Heart left ventricle (tissue), 16 donors: Measurements from ENCODE around the gene ZNF341. TPM values are rescaled to one million over a fixed set of nuclear protein-coding genes. Genes with fewer than 3 reads are reported as not detected.
A peak's percentile ranks its signal among the peaks of the same experiment; 100 is the strongest.

Experiments used
- ATAC-seq, 4 donors: fragments of 200-7000 bp; cut with Tn5 transposase; one replicate each; pipeline ENCODE4 v1.9.1; 2020 to 2022; ENCODE audit warnings: moderate library complexity in 4 of 4, mild to moderate bottlenecking in 3 of 4, moderate number of reproducible peaks in 1 of 4
- DNase-seq, 5 donors: peaks; one replicate each; pipeline ENCODE4 v3.0.0-alpha.2; 2020
- H3K27ac ChIP-seq, 12 donors: fragments of 200-600 bp; sonication (generic) in 4 of 12; one replicate each; pipeline versions ENCODE4 v1.5.0 to v1.8.0; 2016 to 2022; ENCODE audit warnings: mild to moderate bottlenecking in 2 of 12
- H3K27me3 ChIP-seq, 9 donors: fragments of 200-600 bp; sonication (generic) in 2 of 9; one replicate each; pipeline versions ENCODE4 v1.5.1 to v1.8.0; 2016 to 2022; ENCODE audit warnings: mild to moderate bottlenecking in 3 of 9
- H3K36me3 ChIP-seq, 9 donors: fragments of 200-600 bp; sonication (generic) in 2 of 9; one replicate each; pipeline versions ENCODE4 v1.5.0 to v1.8.0; 2018 to 2022; ENCODE audit warnings: mild to moderate bottlenecking in 2 of 9
- H3K4me1 ChIP-seq, 12 donors: fragments of 200-600 bp; sonication (generic) in 4 of 12; one replicate each; pipeline versions ENCODE4 v1.5.0 to v1.8.0; 2016 to 2022; ENCODE audit warnings: mild to moderate bottlenecking in 3 of 12
- H3K4me3 ChIP-seq, 12 donors: fragments of 200-600 bp; sonication (generic) in 4 of 12; one replicate each; pipeline versions ENCODE4 v1.5.0 to v1.8.0; 2017 to 2022; ENCODE audit warnings: mild to moderate bottlenecking in 9 of 12, moderate library complexity in 4 of 12
- H3K9me3 ChIP-seq, 12 donors: fragments of 200-600 bp; sonication (generic) in 4 of 12; one replicate each; pipeline versions ENCODE4 v1.5.0 to v1.8.0; 2016 to 2022; ENCODE audit warnings: mild to moderate bottlenecking in 1 of 12
- CTCF ChIP-seq, 12 donors: fragments of 200-600 bp; sonication (generic) in 4 of 12; IDR thresholded peaks; one replicate each; pipeline versions ENCODE4 v1.5.0 to v1.8.0; 2018 to 2022; ENCODE audit warnings: antibody characterized with exemption in 12 of 12, mild to moderate bottlenecking in 5 of 12
- POLR2A ChIP-seq, 2 donors: fragments of 450-650 bp; IDR thresholded peaks; one replicate each; pipeline ENCODE4 v1.6.1; 2017; ENCODE audit warnings: antibody characterized with exemption in 2 of 2, mild to moderate bottlenecking in 2 of 2, moderate library complexity in 2 of 2
- WGBS, 4 donors: extraction: QIAGEN DNeasy Blood & Tissue Kit in 2 of 4; methylation state at CpG; one replicate each; pipeline versions ENCODE4 v1.1.5 to v1.1.7; 2013 to 2018; 5-methylcytosine and 5-hydroxymethylcytosine counted together
- intact Hi-C, 10 donors: fragments of 100-400 bp; cut with DNase I; formaldehyde crosslinking; loops; one replicate each; pipeline versions ENCODE4 v1.11.1 to v1.14.2; 2022
- polyA plus RNA-seq, 2 donors: library from polyadenylated mRNA; stranded (reverse); fragments of 200-250 nt; gene quantifications; one replicate each; pipeline ENCODE4 v1.2.3, GENCODE V29; 2013
- total RNA-seq, 9 donors: library from RNA; depleted of rRNA in 2 of 9; stranded (reverse); fragments of >200 nt in 2 of 9; fragmentation: NEBNext Ultra II Directional in 3 of 9; extraction: Animal tissue kit (Norgen Biotek cat#: 25700) in 3 of 9; gene quantifications; one replicate each; pipeline versions ENCODE4 v1.1.0 to v1.2.4, GENCODE V29; 2016 to 2023
- donor health status: ischemic (EF 13 %, LVEDD 7.1; RV severe dilation, severe dysfunction).
- donor health status: healthy with polysubstance abuse.
- donor health status: DM: no; HTN: yes; CAD: no.
- donor health status: DM: no; HTN: no; CAD: no.
- donor health status: ischemic (EF 25% LVEDD 6.9; RV normal size, moderate dysfunction).
- donor health status: ischemic (EF 25% LVEDD 5.7; RV mildly dilated, moderate dysfunction).
- donor health status: healthy.
- donor health status: DM: yes; HTN: yes; CAD: no.
- donor health status: ischemic (EF 35%, LVEDD 5.7; RV mildly dilated, moderate dysfunction).
- donor health status: nonischemic (EF 11% LVEDD 7.7; RV severe dilation, severe dysfunction).
- donor health status: DM: yes; HTN: yes; CAD: no.
- donor health status: PGD.
- donor health status: ischemic (EF 29% LVEDD 5.4; RV normal size, mild dysfunction).
- donor health status: nonischemic (EF 23%, LVEDD 6.1; RV moderate dilation, normal function).

Gene ZNF341
- total and polyA plus RNA-seq, 11 donors = 1.2 to 3.3 (median 1.7) TPM

DNA sequence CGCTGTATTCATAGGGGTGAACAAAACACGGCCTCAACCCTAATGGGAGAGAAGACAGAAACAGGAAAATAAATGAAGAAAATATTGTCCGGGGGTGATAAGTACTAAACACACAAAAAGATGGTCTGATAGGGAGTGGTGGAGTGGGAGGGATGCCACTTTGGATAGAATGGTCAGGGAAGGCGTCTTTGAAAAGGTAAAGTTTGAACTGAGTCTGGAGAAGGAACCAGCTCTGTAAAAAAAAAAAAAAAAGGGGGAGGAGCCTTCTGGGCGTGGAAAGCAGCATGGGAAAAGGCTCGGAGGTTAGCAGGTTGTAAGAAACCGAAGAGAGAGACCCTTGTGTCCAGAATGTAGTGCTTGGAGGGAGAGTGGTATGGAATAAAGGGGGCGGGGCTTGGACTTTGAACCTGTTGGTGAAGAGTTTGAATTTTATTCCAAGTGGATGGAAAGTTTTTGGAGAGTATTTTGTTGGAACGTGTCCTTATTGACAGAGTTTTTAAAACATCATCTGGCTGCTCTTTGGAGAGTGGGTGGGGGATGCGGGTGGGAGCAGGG, 81.2 kb downstream of the ZNF341 start:
- H3K36me3 ChIP-seq = peaks cover 0 to 15% (median 0%) of the 10 kb centered on the region in 9 donors
- no peak for ATAC-seq
- intact Hi-C loops = loop anchor here in 1 of 10 donors (5.0 to 10.0 kb wide), 2 partner anchors 81 to 182 kb away; partner anchors contain the start of genes RALY and ZNF341
- WGBS, 4 donors = 29 to 39% (median 31%) methylated on average over 10 of the region's 10 CpGs
- H3K9me3 ChIP-seq = no peaks in the 10 kb centered on the region
- no peak for DNase-seq
- peaks cover 4 to 66% (median 49%) of the 10 kb centered on the region in 12 donors for H3K4me1 ChIP-seq
- peak overlapping the region in 10 of 12 donors; percentile 75 to 99 (median 90) for H3K4me3 ChIP-seq
- peak overlapping the region in 10 of 12 donors; percentile 80 to 98 (median 94) for H3K27ac ChIP-seq
- TF ChIP-seq POLR2A (IDR thresholded peaks at IDR 0.05) (no peak), CTCF (IDR thresholded peaks at IDR 0.05) (no peak)
- no peaks in the 10 kb centered on the region for H3K27me3 ChIP-seq

DNA sequence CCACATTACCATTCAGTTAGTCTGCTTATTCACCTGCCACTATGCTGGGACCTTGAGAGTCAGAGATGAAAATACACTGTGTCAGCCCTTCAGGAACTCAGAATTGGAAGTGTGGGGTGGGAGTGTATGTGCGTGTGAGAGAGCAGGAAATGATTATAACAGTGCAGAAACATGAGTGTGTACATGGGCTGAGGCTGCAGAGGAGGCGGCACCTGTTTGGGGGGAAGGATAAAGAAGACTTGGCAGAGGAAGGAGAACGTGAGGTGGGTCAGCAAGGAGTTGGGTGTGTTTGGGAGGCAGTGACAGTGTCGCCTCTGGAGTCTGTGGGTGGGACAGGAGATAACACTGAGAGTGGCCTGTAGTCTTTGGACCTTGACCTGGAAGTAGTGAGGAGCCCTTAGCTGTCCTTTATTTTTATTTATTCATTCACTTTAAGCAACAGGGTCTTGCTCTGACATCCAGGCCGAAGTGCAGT, 82.5 kb downstream of the ZNF341 start:
- Histone ChIP-seq H3K36me3 (peaks cover 0 to 15% (median 0%) of the 10 kb centered on the region in 9 donors), H3K27me3 (no peaks in the 10 kb centered on the region), H3K4me1 (peaks cover 4 to 79% (median 58%) of the 10 kb centered on the region in 12 donors), H3K9me3 (no peaks in the 10 kb centered on the region), H3K27ac (no peak overlapping the region), H3K4me3 (no peak overlapping the region)
- no peak for TF ChIP-seq CTCF (IDR thresholded peaks at IDR 0.05)
- no peak for TF ChIP-seq POLR2A (IDR thresholded peaks at IDR 0.05)
- no peak for DNase-seq
- intact Hi-C loops = loop anchor here in 1 of 10 donors (5.0 to 10.0 kb wide), 2 partner anchors 82 to 181 kb away; partner anchors contain the start of genes RALY and ZNF341
- no peak for ATAC-seq
- WGBS, 4 donors = 47 to 60% (median 51%) methylated on average over 5 of the region's 5 CpGs

- H3K27ac ChIP-seq = no peak overlapping the region
- H3K27me3 ChIP-seq = no peaks in the 10 kb centered on the region
- intact Hi-C loops = loop anchor here in 1 of 10 donors (10.0 kb wide), 1 partner anchor 179 kb away; the partner anchor contains the start of gene RALY
- no peak for ATAC-seq
- DNase-seq = no peak
- 92 to 97% (median 95%) methylated on average over 3 of the region's 3 CpGs for WGBS, 4 donors
- H3K36me3 ChIP-seq = peaks cover 0 to 15% (median 0%) of the 10 kb centered on the region in 9 donors
- H3K4me1 ChIP-seq = peaks cover 4 to 89% (median 66%) of the 10 kb centered on the region in 12 donors
- H3K9me3 ChIP-seq = no peaks in the 10 kb centered on the region
- no peak overlapping the region for H3K4me3 ChIP-seq
- TF ChIP-seq POLR2A (IDR thresholded peaks at IDR 0.05) (no peak), CTCF (IDR thresholded peaks at IDR 0.05) (no peak)
Measured at GRCh38 chr20:33815671-33816070, 83.9 kb downstream of the ZNF341 start.

GRCh38 chr20:33816191-33816590, 84.4 kb downstream of the ZNF341 start:
- no peak for DNase-seq
- intact Hi-C loops = loop anchor here in 1 of 10 donors (10.0 kb wide), 1 partner anchor 179 kb away; the partner anchor contains the start of gene RALY
- Histone ChIP-seq H3K27me3 (no peaks in the 10 kb centered on the region), H3K36me3 (peaks cover 0 to 15% (median 0%) of the 10 kb centered on the region in 9 donors), H3K4me1 (peaks cover 4 to 90% (median 69%) of the 10 kb centered on the region in 12 donors), H3K27ac (no peak overlapping the region), H3K9me3 (no peaks in the 10 kb centered on the region), H3K4me3 (no peak overlapping the region)
- no peak for TF ChIP-seq CTCF (IDR thresholded peaks at IDR 0.05)
- TF ChIP-seq POLR2A (IDR thresholded peaks at IDR 0.05) = no peak
- 77 to 92% (median 85%) methylated on average over 1 of the region's 1 CpG for WGBS, 4 donors
- ATAC-seq = no peak
